Muscle layer of duodenum (tissue), 2 donors: Measurements from ENCODE around the gene NDOR1.

Experiments used
- H3K27ac ChIP-seq: one replicate; pipeline ENCODE4 v1.7.0; 2013; ENCODE audit warnings: mild to moderate bottlenecking, low read length
- H3K27me3 ChIP-seq: one replicate; pipeline ENCODE4 v1.7.0; 2013; ENCODE audit warnings: low read depth, mild to moderate bottlenecking, control low read depth, low read length
- H3K36me3 ChIP-seq, 2 donors: one replicate each; pipeline ENCODE4 v1.7.0; 2013; ENCODE audit warnings: low read length in 2 of 2, control low read depth in 1 of 2, mild to moderate bottlenecking in 1 of 2; ENCODE audit not compliant: insufficient read depth in 2 of 2, control insufficient read depth in 1 of 2
- H3K4me1 ChIP-seq, 2 donors: one replicate each; pipeline ENCODE4 v1.7.0; 2013; ENCODE audit warnings: low read length in 2 of 2, mild to moderate bottlenecking in 2 of 2, control low read depth in 1 of 2, moderate library complexity in 1 of 2; ENCODE audit not compliant: insufficient read depth in 2 of 2, control insufficient read depth in 1 of 2
- H3K4me3 ChIP-seq, 2 donors: one replicate each; pipeline ENCODE4 v1.7.0; 2013; ENCODE audit warnings: low read length in 2 of 2, low read depth in 1 of 2, mild to moderate bottlenecking in 1 of 2
- H3K9me3 ChIP-seq, 2 donors: one replicate each; pipeline ENCODE4 v1.7.0; 2013; ENCODE audit warnings: low read length in 2 of 2, control low read depth in 1 of 2, mild to moderate bottlenecking in 1 of 2; ENCODE audit not compliant: control insufficient read depth in 1 of 2
- donor health status: healthy.

The NDOR1 gene

GRCh38 chr9:137186385-137186784, 19.1 kb upstream of the NDOR1 start:
- H3K4me3 ChIP-seq, result peak overlapping the region; percentile 86 to 100
- H3K27me3 ChIP-seq, result no peaks in the 10 kb centered on the region
- peaks cover 22 to 85% of the 10 kb centered on the region in 2 donors for H3K36me3 ChIP-seq
- no peak overlapping the region for H3K27ac ChIP-seq
- H3K9me3 ChIP-seq, result no peaks in the 10 kb centered on the region
- H3K4me1 ChIP-seq, result peaks cover 11 to 43% of the 10 kb centered on the region in 2 donors

- peak overlapping the region; percentile 86 to 100 for H3K4me3 ChIP-seq
- H3K9me3 ChIP-seq, result no peaks in the 10 kb centered on the region
- peaks cover 11 to 43% of the 10 kb centered on the region in 2 donors for H3K4me1 ChIP-seq
- H3K27me3 ChIP-seq, result no peaks in the 10 kb centered on the region
- peaks cover 22 to 75% of the 10 kb centered on the region in 2 donors for H3K36me3 ChIP-seq
- H3K27ac ChIP-seq, result no peak overlapping the region
Measured at GRCh38 chr9:137187386-137187785, 18.1 kb upstream of the NDOR1 start.

- Histone ChIP-seq H3K4me1 (peaks cover 11 to 43% of the 10 kb centered on the region in 2 donors), H3K4me3 (peak overlapping the region; percentile 86 to 100), H3K27ac (peak overlapping the region; percentile 71), H3K27me3 (no peaks in the 10 kb centered on the region), H3K36me3 (peaks cover 20 to 68% of the 10 kb centered on the region in 2 donors), H3K9me3 (no peaks in the 10 kb centered on the region)
Measured at GRCh38 chr9:137188086-137188489, 17.4 kb upstream of the NDOR1 start.

GRCh38 chr9:137188490-137189296, 16.8 kb upstream of the NDOR1 start, which contains the start of the genes ANAPC2 and SSNA1:
Gene ANAPC2, minus strand, starts transcription at chr9:137188560. Its CDS starts 28 bp downstream, at chr9:137188532.
Gene SSNA1, plus strand, starts transcription at chr9:137188676. Its CDS starts 51 bp downstream, at chr9:137188727.
- Histone ChIP-seq H3K4me3 (peak within 1 kb of the TSS; percentile 86 to 100), H3K36me3 (peaks cover 14 to 62% of the 10 kb centered on the region in 2 donors), H3K27ac (peak within 1 kb of the TSS; percentile 71), H3K4me1 (peaks cover 11 to 43% of the 10 kb centered on the region in 2 donors), H3K27me3 (no peaks in the 10 kb centered on the region), H3K9me3 (no peaks in the 10 kb centered on the region)

GRCh38 chr9:137189297-137190295, 15.9 kb upstream of the NDOR1 start:
- Histone ChIP-seq H3K27ac (peak overlapping the region; percentile 71), H3K36me3 (peaks cover 9 to 53% of the 10 kb centered on the region in 2 donors), H3K4me1 (peaks cover 11 to 43% of the 10 kb centered on the region in 2 donors), H3K27me3 (no peaks in the 10 kb centered on the region), H3K9me3 (no peaks in the 10 kb centered on the region), H3K4me3 (peak overlapping the region; percentile 86 to 100)

- Histone ChIP-seq H3K27ac (no peak overlapping the region), H3K27me3 (no peaks in the 10 kb centered on the region), H3K4me1 (peaks cover 11 to 43% of the 10 kb centered on the region in 2 donors), H3K36me3 (peaks cover 9 to 45% of the 10 kb centered on the region in 2 donors), H3K9me3 (no peaks in the 10 kb centered on the region), H3K4me3 (peak overlapping the region; percentile 86 to 100)
Measured at GRCh38 chr9:137190315-137190856, 15.1 kb upstream of the NDOR1 start.

- H3K9me3 ChIP-seq, result no peaks in the 10 kb centered on the region
- no peak overlapping the region for H3K4me3 ChIP-seq
- H3K36me3 ChIP-seq, result peaks cover 9 to 37% of the 10 kb centered on the region in 2 donors
- H3K4me1 ChIP-seq, result peaks cover 11 to 36% of the 10 kb centered on the region in 2 donors
- H3K27me3 ChIP-seq, result no peaks in the 10 kb centered on the region
- H3K27ac ChIP-seq, result no peak overlapping the region
Measured at GRCh38 chr9:137191245-137191644, 14.3 kb upstream of the NDOR1 start.

- no peak overlapping the region for H3K27ac ChIP-seq
- H3K4me1 ChIP-seq, result peaks cover 8 to 29% of the 10 kb centered on the region in 2 donors
Measured at GRCh38 chr9:137191691-137192447, 13.6 kb upstream of the NDOR1 start.

GRCh38 chr9:137192448-137192780, 13.1 kb upstream of the NDOR1 start:
- no peak overlapping the region for H3K27ac ChIP-seq

More at GRCh38 chr9:137191691-137192447, 13.6 kb upstream of the NDOR1 start:
- peaks cover 9 to 30% of the 10 kb centered on the region in 2 donors for H3K36me3 ChIP-seq
- no peak overlapping the region for H3K4me3 ChIP-seq
- H3K9me3 ChIP-seq, result no peaks in the 10 kb centered on the region
- H3K27me3 ChIP-seq, result no peaks in the 10 kb centered on the region

GRCh38 chr9:137192859-137193258, 12.6 kb upstream of the NDOR1 start:
- Histone ChIP-seq H3K27me3 (no peaks in the 10 kb centered on the region), H3K36me3 (peaks cover 9 to 26% of the 10 kb centered on the region in 2 donors), H3K4me1 (peaks cover 0 to 25% of the 10 kb centered on the region in 2 donors), H3K4me3 (no peak overlapping the region), H3K9me3 (no peaks in the 10 kb centered on the region), H3K27ac (no peak overlapping the region)

More at GRCh38 chr9:137192448-137192780, 13.1 kb upstream of the NDOR1 start:
- Histone ChIP-seq H3K9me3 (no peaks in the 10 kb centered on the region), H3K27me3 (no peaks in the 10 kb centered on the region), H3K4me1 (peaks cover 3 to 27% of the 10 kb centered on the region in 2 donors), H3K36me3 (peaks cover 9 to 26% of the 10 kb centered on the region in 2 donors), H3K4me3 (no peak overlapping the region)
